ENCODE measurements around the gene ADRA1B.

Gene ADRA1B

GRCh38 chr5:159880676-159881075 is 35.6 kb upstream of the ADRA1B start:
- Histone ChIP-seq H3K27ac (ENCODE audit: insufficient read depth in 1 of 2, low read depth in 1 of 2, low read length in 2 of 2, poor library complexity in 1 of 2, severe bottlenecking in 2 of 2) (no peak overlapping the region), H3K4me1 (ENCODE audit: control extremely low read depth in 1 of 4, control insufficient read depth in 4 of 4, insufficient read depth in 4 of 4, low read length in 3 of 4) (peaks cover 0 to 8% (median 4%) of the 10 kb centered on the region in 4 experiments), H3K36me3 (ENCODE audit: control insufficient read depth in 4 of 4, insufficient read depth in 4 of 4, low read length in 3 of 4) (no peaks in the 10 kb centered on the region), H3K27me3 (replicated peaks in 2 of 5; ENCODE audit: control insufficient read depth in 4 of 5, insufficient read depth in 5 of 5, low read length in 4 of 5) (peaks cover 0 to 2% (median 0%) of the 10 kb centered on the region in 5 experiments), H3K4me3 (ENCODE audit: control insufficient read depth in 1 of 7, extremely low read depth in 1 of 7, insufficient read depth in 4 of 7, low read depth in 2 of 7, low read length in 6 of 7) (no peak overlapping the region), H3K9me3 (ENCODE audit: control extremely low read depth in 1 of 5, control insufficient read depth in 4 of 5, insufficient read depth in 2 of 5, low read depth in 1 of 5, low read length in 4 of 5) (no peaks in the 10 kb centered on the region)
- whole genome bisulfite sequencing (ENCODE audit: insufficient coverage): 100% methylated on average over 1 of the region's 2 CpGs
- POLR2A ChIA-PET: interaction anchor here (0.6 kb wide), 1 partner anchor 10 kb away, joined by 4 read pairs; no protein-coding TSS in a partner anchor
- DNase-seq: no peak
- CTCF ChIA-PET: interaction anchor here (1.6 kb wide), 1 partner anchor 18 kb away, joined by 4 read pairs; no protein-coding TSS in a partner anchor

- peaks cover 0 to 8% (median 4%) of the 10 kb centered on the region in 4 experiments for H3K4me1 ChIP-seq (ENCODE audit: control extremely low read depth in 1 of 4, control insufficient read depth in 4 of 4, insufficient read depth in 4 of 4, low read length in 3 of 4)
- ChIA-PET POLR2A (no interaction called here), CTCF (no interaction called here)
- 94% methylated on average over 2 of the region's 2 CpGs for WGBS (ENCODE audit: insufficient coverage)
- H3K4me3 ChIP-seq (ENCODE audit: control insufficient read depth in 1 of 7, extremely low read depth in 1 of 7, insufficient read depth in 4 of 7, low read depth in 2 of 7, low read length in 6 of 7): no peak overlapping the region
- no peak for DNase-seq
- no peaks in the 10 kb centered on the region for H3K9me3 ChIP-seq (ENCODE audit: control extremely low read depth in 1 of 5, control insufficient read depth in 4 of 5, insufficient read depth in 2 of 5, low read depth in 1 of 5, low read length in 4 of 5)
- H3K27me3 ChIP-seq (replicated peaks in 2 of 5; ENCODE audit: control insufficient read depth in 4 of 5, insufficient read depth in 5 of 5, low read length in 4 of 5): peaks cover 0 to 2% (median 0%) of the 10 kb centered on the region in 5 experiments
- H3K27ac ChIP-seq (ENCODE audit: insufficient read depth in 1 of 2, low read depth in 1 of 2, low read length in 2 of 2, poor library complexity in 1 of 2, severe bottlenecking in 2 of 2): no peak overlapping the region
- no peaks in the 10 kb centered on the region for H3K36me3 ChIP-seq (ENCODE audit: control insufficient read depth in 4 of 4, insufficient read depth in 4 of 4, low read length in 3 of 4)
These were observed 34.3 kb upstream of the ADRA1B start for GRCh38 chr5:159881967-159882366.

- peaks cover 0 to 2% (median 0%) of the 10 kb centered on the region in 5 experiments for H3K27me3 ChIP-seq (replicated peaks in 2 of 5; ENCODE audit: control insufficient read depth in 4 of 5, insufficient read depth in 5 of 5, low read length in 4 of 5)
- H3K27ac ChIP-seq (ENCODE audit: insufficient read depth in 1 of 2, low read depth in 1 of 2, low read length in 2 of 2, poor library complexity in 1 of 2, severe bottlenecking in 2 of 2): no peak overlapping the region
- H3K4me1 ChIP-seq (ENCODE audit: control extremely low read depth in 1 of 4, control insufficient read depth in 4 of 4, insufficient read depth in 4 of 4, low read length in 3 of 4): peaks cover 0 to 8% (median 4%) of the 10 kb centered on the region in 4 experiments
- CTCF ChIA-PET: no interaction called here
- H3K36me3 ChIP-seq (ENCODE audit: control insufficient read depth in 4 of 4, insufficient read depth in 4 of 4, low read length in 3 of 4): no peaks in the 10 kb centered on the region
- H3K4me3 ChIP-seq (ENCODE audit: control insufficient read depth in 1 of 7, extremely low read depth in 1 of 7, insufficient read depth in 4 of 7, low read depth in 2 of 7, low read length in 6 of 7): no peak overlapping the region
- no peak for DNase-seq
- no peaks in the 10 kb centered on the region for H3K9me3 ChIP-seq (ENCODE audit: control extremely low read depth in 1 of 5, control insufficient read depth in 4 of 5, insufficient read depth in 2 of 5, low read depth in 1 of 5, low read length in 4 of 5)
- POLR2A ChIA-PET: no interaction called here
These were observed 32.7 kb upstream of the ADRA1B start for GRCh38 chr5:159883522-159883950.

- ChIA-PET CTCF (interaction anchor here (0.6 to 1.6 kb wide), 2 partner anchors 13 to 67 kb away, joined by 3 read pairs; no protein-coding TSS in a partner anchor), POLR2A (no interaction called here)
- no peak for DNase-seq
- Histone ChIP-seq H3K27me3 (replicated peaks in 2 of 5; ENCODE audit: control insufficient read depth in 4 of 5, insufficient read depth in 5 of 5, low read length in 4 of 5) (peaks cover 0 to 2% (median 0%) of the 10 kb centered on the region in 5 experiments), H3K36me3 (ENCODE audit: control insufficient read depth in 4 of 4, insufficient read depth in 4 of 4, low read length in 3 of 4) (no peaks in the 10 kb centered on the region), H3K4me3 (ENCODE audit: control insufficient read depth in 1 of 7, extremely low read depth in 1 of 7, insufficient read depth in 4 of 7, low read depth in 2 of 7, low read length in 6 of 7) (no peak overlapping the region), H3K4me1 (ENCODE audit: control extremely low read depth in 1 of 4, control insufficient read depth in 4 of 4, insufficient read depth in 4 of 4, low read length in 3 of 4) (no peaks in the 10 kb centered on the region), H3K9me3 (ENCODE audit: control extremely low read depth in 1 of 5, control insufficient read depth in 4 of 5, insufficient read depth in 2 of 5, low read depth in 1 of 5, low read length in 4 of 5) (no peaks in the 10 kb centered on the region), H3K27ac (ENCODE audit: insufficient read depth in 1 of 2, low read depth in 1 of 2, low read length in 2 of 2, poor library complexity in 1 of 2, severe bottlenecking in 2 of 2) (no peak overlapping the region)
These were observed 31.2 kb upstream of the ADRA1B start for GRCh38 chr5:159884917-159885620.

- Histone ChIP-seq H3K4me3 (ENCODE audit: control insufficient read depth in 1 of 7, extremely low read depth in 1 of 7, insufficient read depth in 4 of 7, low read depth in 2 of 7, low read length in 6 of 7) (no peak overlapping the region), H3K36me3 (ENCODE audit: control insufficient read depth in 4 of 4, insufficient read depth in 4 of 4, low read length in 3 of 4) (no peaks in the 10 kb centered on the region), H3K4me1 (ENCODE audit: control extremely low read depth in 1 of 4, control insufficient read depth in 4 of 4, insufficient read depth in 4 of 4, low read length in 3 of 4) (no peaks in the 10 kb centered on the region), H3K9me3 (ENCODE audit: control extremely low read depth in 1 of 5, control insufficient read depth in 4 of 5, insufficient read depth in 2 of 5, low read depth in 1 of 5, low read length in 4 of 5) (no peaks in the 10 kb centered on the region), H3K27me3 (replicated peaks in 2 of 5; ENCODE audit: control insufficient read depth in 4 of 5, insufficient read depth in 5 of 5, low read length in 4 of 5) (peaks cover 0 to 2% (median 0%) of the 10 kb centered on the region in 5 experiments), H3K27ac (ENCODE audit: insufficient read depth in 1 of 2, low read depth in 1 of 2, low read length in 2 of 2, poor library complexity in 1 of 2, severe bottlenecking in 2 of 2) (no peak overlapping the region)
- ChIA-PET CTCF (interaction anchor here (1.6 kb wide), 1 partner anchor 66 kb away, joined by 3 read pairs; no protein-coding TSS in a partner anchor), POLR2A (no interaction called here)
- DNase-seq: no peak
- WGBS (ENCODE audit: insufficient coverage): no CpG with 5 or more reads among the region's 1 CpG
These were observed 30.0 kb upstream of the ADRA1B start for GRCh38 chr5:159886296-159886695.

- POLR2A ChIA-PET: no interaction called here
- CTCF ChIA-PET: interaction anchor here (1.6 kb wide), 1 partner anchor 28 kb away, joined by 3 read pairs; no protein-coding TSS in a partner anchor
- H3K9me3 ChIP-seq (ENCODE audit: control extremely low read depth in 1 of 5, control insufficient read depth in 4 of 5, insufficient read depth in 2 of 5, low read depth in 1 of 5, low read length in 4 of 5): no peaks in the 10 kb centered on the region
- H3K4me1 ChIP-seq (ENCODE audit: control extremely low read depth in 1 of 4, control insufficient read depth in 4 of 4, insufficient read depth in 4 of 4, low read length in 3 of 4): no peaks in the 10 kb centered on the region
- no peak overlapping the region for H3K4me3 ChIP-seq (ENCODE audit: control insufficient read depth in 1 of 7, extremely low read depth in 1 of 7, insufficient read depth in 4 of 7, low read depth in 2 of 7, low read length in 6 of 7)
- WGBS (ENCODE audit: insufficient coverage): no CpG with 5 or more reads among the region's 1 CpG
- DNase-seq: no peak
- H3K27me3 ChIP-seq (replicated peaks in 2 of 5; ENCODE audit: control insufficient read depth in 4 of 5, insufficient read depth in 5 of 5, low read length in 4 of 5): no peaks in the 10 kb centered on the region
- H3K36me3 ChIP-seq (ENCODE audit: control insufficient read depth in 4 of 4, insufficient read depth in 4 of 4, low read length in 3 of 4): no peaks in the 10 kb centered on the region
- H3K27ac ChIP-seq (ENCODE audit: insufficient read depth in 1 of 2, low read depth in 1 of 2, low read length in 2 of 2, poor library complexity in 1 of 2, severe bottlenecking in 2 of 2): no peak overlapping the region
These were observed 29.2 kb upstream of the ADRA1B start for GRCh38 chr5:159887050-159887449.

GRCh38 chr5:159888860-159889259 is 27.4 kb upstream of the ADRA1B start:
- ChIA-PET CTCF (no interaction called here), POLR2A (no interaction called here)
- Histone ChIP-seq H3K36me3 (ENCODE audit: control insufficient read depth in 4 of 4, insufficient read depth in 4 of 4, low read length in 3 of 4) (no peaks in the 10 kb centered on the region), H3K4me1 (ENCODE audit: control extremely low read depth in 1 of 4, control insufficient read depth in 4 of 4, insufficient read depth in 4 of 4, low read length in 3 of 4) (no peaks in the 10 kb centered on the region), H3K4me3 (ENCODE audit: control insufficient read depth in 1 of 7, extremely low read depth in 1 of 7, insufficient read depth in 4 of 7, low read depth in 2 of 7, low read length in 6 of 7) (no peak overlapping the region), H3K9me3 (ENCODE audit: control extremely low read depth in 1 of 5, control insufficient read depth in 4 of 5, insufficient read depth in 2 of 5, low read depth in 1 of 5, low read length in 4 of 5) (no peaks in the 10 kb centered on the region), H3K27me3 (replicated peaks in 2 of 5; ENCODE audit: control insufficient read depth in 4 of 5, insufficient read depth in 5 of 5, low read length in 4 of 5) (no peaks in the 10 kb centered on the region), H3K27ac (ENCODE audit: insufficient read depth in 1 of 2, low read depth in 1 of 2, low read length in 2 of 2, poor library complexity in 1 of 2, severe bottlenecking in 2 of 2) (no peak overlapping the region)
- DNase-seq: no peak
- 82% methylated on average over 2 of the region's 5 CpGs for WGBS (ENCODE audit: insufficient coverage)
